Dendritic cell treated with granulocyte-macrophage colony-stimulating factor and Interleukin-4, amounts not matched to agents 40 ng/mL and 50 ng/mL, for 4 days (primary cell): Measurements from ENCODE around the gene TECPR2.

Experiments
- H3K27ac Mint-ChIP-seq: one replicate; pipeline ENCODE4 v1.8.0; 2022; ENCODE audit warnings: mild to moderate bottlenecking, mixed read lengths
- H3K27me3 Mint-ChIP-seq: one replicate; pipeline ENCODE4 v1.8.0; 2022; ENCODE audit warnings: mild to moderate bottlenecking, mixed read lengths
- H3K36me3 Mint-ChIP-seq: one replicate; pipeline ENCODE4 v1.8.0; 2022; ENCODE audit warnings: low read depth, mixed read lengths
- H3K4me1 Mint-ChIP-seq: one replicate; pipeline ENCODE4 v1.8.0; 2022; ENCODE audit warnings: low read depth, mixed read lengths
- H3K4me3 Mint-ChIP-seq: one replicate; pipeline ENCODE4 v1.8.0; 2022; ENCODE audit warnings: mild to moderate bottlenecking, moderate library complexity, mixed read lengths
- H3K9me3 Mint-ChIP-seq: one replicate; pipeline ENCODE4 v1.8.0; 2022; ENCODE audit warnings: mixed read lengths
- intact Hi-C: fragments of 100-400 bp; cut with micrococcal nuclease; formaldehyde crosslinking; loops from one replicate; pipeline ENCODE4 v1.15.0; 2022

The TECPR2 gene

GRCh38 chr14:102371361-102371760, 8.6 kb downstream of the TECPR2 start:
- Mint-ChIP-seq H3K9me3 (no peaks in the 10 kb centered on the region), H3K36me3 (peaks cover 2% of the 10 kb centered on the region), H3K27me3 (no peaks in the 10 kb centered on the region), H3K4me1 (peaks cover 28% of the 10 kb centered on the region), H3K27ac (peak overlapping the region; percentile 85), H3K4me3 (no peak overlapping the region)
- intact Hi-C loops, result no loop called here

GRCh38 chr14:102373110-102373509, 10.4 kb downstream of the TECPR2 start:
- no peaks in the 10 kb centered on the region for H3K27me3 Mint-ChIP-seq
- H3K4me1 Mint-ChIP-seq, result peaks cover 28% of the 10 kb centered on the region
- H3K9me3 Mint-ChIP-seq, result no peaks in the 10 kb centered on the region
- peaks cover 19% of the 10 kb centered on the region for H3K36me3 Mint-ChIP-seq
- intact Hi-C loops, result no loop called here
- H3K27ac Mint-ChIP-seq, result no peak overlapping the region
- H3K4me3 Mint-ChIP-seq, result no peak overlapping the region

GRCh38 chr14:102374264-102374663, 11.5 kb downstream of the TECPR2 start:
- intact Hi-C loops, result no loop called here
- Mint-ChIP-seq H3K4me1 (peaks cover 22% of the 10 kb centered on the region), H3K27ac (no peak overlapping the region), H3K4me3 (no peak overlapping the region), H3K36me3 (peaks cover 31% of the 10 kb centered on the region), H3K9me3 (no peaks in the 10 kb centered on the region), H3K27me3 (no peaks in the 10 kb centered on the region)

- H3K9me3 Mint-ChIP-seq, result no peaks in the 10 kb centered on the region
- H3K4me1 Mint-ChIP-seq, result peaks cover 19% of the 10 kb centered on the region
- H3K4me3 Mint-ChIP-seq, result no peak overlapping the region
- peaks cover 39% of the 10 kb centered on the region for H3K36me3 Mint-ChIP-seq
- no peaks in the 10 kb centered on the region for H3K27me3 Mint-ChIP-seq
- H3K27ac Mint-ChIP-seq, result no peak overlapping the region
- intact Hi-C loops, result no loop called here
Measured at GRCh38 chr14:102375119-102375518, 12.4 kb downstream of the TECPR2 start.

GRCh38 chr14:102377696-102378095, 15.0 kb downstream of the TECPR2 start:
- peaks cover 5% of the 10 kb centered on the region for H3K4me1 Mint-ChIP-seq
- peaks cover 60% of the 10 kb centered on the region for H3K36me3 Mint-ChIP-seq
- no peak overlapping the region for H3K4me3 Mint-ChIP-seq
- H3K9me3 Mint-ChIP-seq, result no peaks in the 10 kb centered on the region
- no peak overlapping the region for H3K27ac Mint-ChIP-seq
- intact Hi-C loops, result no loop called here
- no peaks in the 10 kb centered on the region for H3K27me3 Mint-ChIP-seq

- Mint-ChIP-seq H3K9me3 (no peaks in the 10 kb centered on the region), H3K27me3 (no peaks in the 10 kb centered on the region), H3K27ac (no peak overlapping the region), H3K36me3 (peaks cover 60% of the 10 kb centered on the region), H3K4me1 (peaks cover 5% of the 10 kb centered on the region), H3K4me3 (no peak overlapping the region)
- intact Hi-C loops, result no loop called here
Measured at GRCh38 chr14:102378830-102379229, 16.1 kb downstream of the TECPR2 start.

- H3K4me1 Mint-ChIP-seq, result peaks cover 15% of the 10 kb centered on the region
- peaks cover 17% of the 10 kb centered on the region for H3K36me3 Mint-ChIP-seq
- no peaks in the 10 kb centered on the region for H3K9me3 Mint-ChIP-seq
- intact Hi-C loops, result no loop called here
- H3K27me3 Mint-ChIP-seq, result no peaks in the 10 kb centered on the region
- no peak overlapping the region for H3K27ac Mint-ChIP-seq
- H3K4me3 Mint-ChIP-seq, result no peak overlapping the region
Measured at GRCh38 chr14:102387086-102387485, 24.3 kb downstream of the TECPR2 start.

GRCh38 chr14:102389246-102389645, 26.5 kb downstream of the TECPR2 start:
- H3K36me3 Mint-ChIP-seq, result peaks cover 31% of the 10 kb centered on the region
- no peaks in the 10 kb centered on the region for H3K9me3 Mint-ChIP-seq
- no peaks in the 10 kb centered on the region for H3K27me3 Mint-ChIP-seq
- no peak overlapping the region for H3K27ac Mint-ChIP-seq
- H3K4me1 Mint-ChIP-seq, result peaks cover 18% of the 10 kb centered on the region
- peak overlapping the region; percentile 17 for H3K4me3 Mint-ChIP-seq
- intact Hi-C loops, result no loop called here

GRCh38 chr14:102390064-102390855, 27.5 kb downstream of the TECPR2 start:
- H3K36me3 Mint-ChIP-seq, result peaks cover 27% of the 10 kb centered on the region
- H3K4me1 Mint-ChIP-seq, result peaks cover 26% of the 10 kb centered on the region
- no peaks in the 10 kb centered on the region for H3K9me3 Mint-ChIP-seq
- intact Hi-C loops, result no loop called here
- H3K27ac Mint-ChIP-seq, result peak overlapping the region; percentile 5
- H3K4me3 Mint-ChIP-seq, result no peak overlapping the region
- H3K27me3 Mint-ChIP-seq, result no peaks in the 10 kb centered on the region

GRCh38 chr14:102392506-102392905, 29.8 kb downstream of the TECPR2 start:
- Mint-ChIP-seq H3K36me3 (peaks cover 41% of the 10 kb centered on the region), H3K27ac (no peak overlapping the region), H3K4me3 (no peak overlapping the region), H3K4me1 (peaks cover 26% of the 10 kb centered on the region), H3K27me3 (no peaks in the 10 kb centered on the region), H3K9me3 (peaks cover 3% of the 10 kb centered on the region)
- intact Hi-C loops, result no loop called here

- Mint-ChIP-seq H3K4me3 (no peak overlapping the region), H3K27me3 (no peaks in the 10 kb centered on the region), H3K9me3 (peaks cover 24% of the 10 kb centered on the region), H3K36me3 (peaks cover 60% of the 10 kb centered on the region), H3K4me1 (peaks cover 19% of the 10 kb centered on the region), H3K27ac (no peak overlapping the region)
- intact Hi-C loops, result no loop called here
Measured at GRCh38 chr14:102394717-102395375, 32.1 kb downstream of the TECPR2 start.

- H3K36me3 Mint-ChIP-seq, result peaks cover 66% of the 10 kb centered on the region
- H3K27me3 Mint-ChIP-seq, result no peaks in the 10 kb centered on the region
- peaks cover 25% of the 10 kb centered on the region for H3K9me3 Mint-ChIP-seq
- no peak overlapping the region for H3K27ac Mint-ChIP-seq
- intact Hi-C loops, result no loop called here
- no peak overlapping the region for H3K4me3 Mint-ChIP-seq
- H3K4me1 Mint-ChIP-seq, result peaks cover 12% of the 10 kb centered on the region
Measured at GRCh38 chr14:102396521-102396920, 33.8 kb downstream of the TECPR2 start.

- no peak overlapping the region for H3K4me3 Mint-ChIP-seq
- intact Hi-C loops, result no loop called here
- peaks cover 46% of the 10 kb centered on the region for H3K36me3 Mint-ChIP-seq
- peaks cover 9% of the 10 kb centered on the region for H3K4me1 Mint-ChIP-seq
- no peaks in the 10 kb centered on the region for H3K27me3 Mint-ChIP-seq
- H3K27ac Mint-ChIP-seq, result no peak overlapping the region
- peaks cover 39% of the 10 kb centered on the region for H3K9me3 Mint-ChIP-seq
Measured at GRCh38 chr14:102403028-102403427, 40.3 kb downstream of the TECPR2 start.

- peaks cover 15% of the 10 kb centered on the region for H3K9me3 Mint-ChIP-seq
- peaks cover 9% of the 10 kb centered on the region for H3K4me1 Mint-ChIP-seq
- no peaks in the 10 kb centered on the region for H3K27me3 Mint-ChIP-seq
- no peak overlapping the region for H3K4me3 Mint-ChIP-seq
- intact Hi-C loops, result no loop called here
- H3K36me3 Mint-ChIP-seq, result peaks cover 53% of the 10 kb centered on the region
- H3K27ac Mint-ChIP-seq, result no peak overlapping the region
Measured at GRCh38 chr14:102407258-102407657, 44.5 kb downstream of the TECPR2 start.
